Raji (cell line): ENCODE results near the gene RHOJ.

ENCODE experiments used
- POLR2A ChIP-seq: IDR thresholded peaks from 2 replicates; pipeline ENCODE4 v1.6.1; 2011; ENCODE audit warnings: low read depth, low read length, control low read depth; ENCODE audit not compliant: insufficient read depth

Gene RHOJ

GRCh38 chr14:63200035-63200740, 4.1 kb upstream of the RHOJ start:
- no peak for TF ChIP-seq POLR2A

DNA sequence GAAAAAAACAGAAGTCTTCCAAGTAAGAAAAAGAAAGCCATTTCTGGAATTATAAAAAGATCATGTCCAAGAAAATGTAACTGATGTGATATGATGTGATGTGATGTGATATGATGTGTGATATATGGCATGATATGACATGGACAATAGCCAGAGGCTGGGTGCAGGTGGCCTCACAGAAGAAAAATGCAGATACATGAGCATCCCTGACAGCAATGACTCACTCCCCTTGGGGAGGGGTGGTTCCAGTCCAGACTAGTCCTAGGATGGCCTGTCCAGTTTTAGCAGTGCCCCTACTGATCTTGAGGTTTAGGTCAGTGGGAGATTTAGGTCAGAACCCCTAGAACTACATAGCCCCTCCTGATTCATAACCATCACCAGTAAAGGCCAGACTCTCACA, 3.5 kb upstream of the RHOJ start:
- TF ChIP-seq POLR2A, result no peak

GRCh38 chr14:63203015-63203414, 1.2 kb upstream of the RHOJ start:
- no peak for TF ChIP-seq POLR2A

DNA sequence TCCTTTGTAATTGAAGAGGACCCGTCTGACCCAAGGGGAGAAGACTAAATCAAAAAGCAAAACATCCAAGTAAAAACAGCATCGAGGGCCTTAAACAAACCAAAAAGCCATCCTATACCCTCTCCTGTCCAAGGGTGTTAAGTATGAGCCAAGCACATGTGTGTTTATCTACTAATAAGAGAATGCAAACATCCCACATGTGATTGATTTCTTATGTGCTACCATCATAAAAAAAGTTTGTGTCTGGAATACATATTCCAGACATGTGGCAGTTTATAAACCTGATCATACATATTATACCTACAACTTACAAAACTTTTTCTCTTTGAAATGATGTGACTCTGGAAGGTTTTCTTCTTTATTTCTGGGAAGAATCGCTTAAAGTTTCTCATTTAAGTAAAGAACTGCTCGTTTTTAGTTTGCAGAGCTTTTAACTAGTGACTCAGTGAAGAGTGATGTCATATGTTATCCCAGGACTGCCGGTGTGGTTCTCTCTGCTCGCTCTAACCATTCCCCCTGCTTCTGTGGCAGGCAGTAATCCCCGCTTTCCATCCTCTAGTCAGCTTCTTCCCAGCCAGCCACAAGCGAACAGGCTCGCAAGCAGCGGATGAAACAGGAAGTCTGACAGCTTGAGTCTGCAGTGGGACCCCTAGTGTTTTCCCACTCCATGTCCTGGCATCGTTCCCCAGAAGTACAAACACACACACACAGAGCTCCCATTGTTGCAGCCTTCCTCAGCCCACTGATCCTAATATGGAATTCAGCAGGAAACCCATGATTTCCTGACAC, 431 bp upstream of the RHOJ start:
- no peak for TF ChIP-seq POLR2A

DNA sequence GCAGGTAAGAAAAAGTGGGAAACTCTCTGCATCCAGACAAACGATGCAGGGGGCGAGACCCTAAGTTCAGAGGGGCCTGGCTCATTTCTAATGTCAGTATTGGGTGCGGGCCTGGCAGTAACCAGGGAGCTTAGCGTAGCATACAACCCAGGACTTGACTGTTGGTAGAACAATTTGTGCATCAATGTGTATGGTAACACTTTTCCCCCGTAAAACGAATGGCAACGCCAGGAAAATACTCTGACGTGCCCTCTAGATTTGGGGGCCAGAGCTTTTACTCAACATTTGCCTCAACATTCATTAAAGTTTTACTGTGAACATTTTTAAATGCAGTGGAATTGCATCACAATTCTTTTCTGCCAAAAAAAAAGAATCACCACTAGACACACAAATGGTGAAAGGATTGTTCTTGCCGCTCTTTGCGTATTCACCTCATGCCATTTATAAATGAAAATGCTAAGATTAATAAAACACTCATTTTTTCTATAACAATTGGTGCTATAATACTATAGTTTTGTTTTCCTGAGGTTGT, 867 bp downstream of the RHOJ start:
- no peak for TF ChIP-seq POLR2A

DNA sequence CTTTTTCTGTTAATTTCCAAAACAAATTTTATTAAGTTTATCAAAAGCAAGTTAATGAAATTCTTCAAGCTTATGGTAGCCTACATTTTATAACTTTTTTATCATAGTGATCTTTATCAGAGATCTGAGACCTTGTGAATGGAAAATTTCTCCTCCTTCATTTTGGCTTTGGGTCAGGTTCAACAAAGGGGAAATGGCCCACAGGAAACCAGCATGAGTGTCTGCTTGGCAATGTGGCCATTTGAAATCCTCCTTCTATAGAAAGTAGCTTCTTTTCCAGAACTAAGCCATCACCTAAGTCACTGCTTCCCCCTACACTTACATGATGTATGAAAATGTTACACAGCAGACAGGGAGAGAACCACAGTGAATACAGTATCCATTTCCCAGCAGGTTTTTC, 1.6 kb downstream of the RHOJ start:
- TF ChIP-seq POLR2A, result no peak

GRCh38 chr14:63209160-63209559, 4.9 kb downstream of the RHOJ start:
- TF ChIP-seq POLR2A, result no peak

GRCh38 chr14:63210812-63211211, 6.6 kb downstream of the RHOJ start:
- TF ChIP-seq POLR2A, result no peak

GRCh38 chr14:63212209-63212608, 8.0 kb downstream of the RHOJ start:
- TF ChIP-seq POLR2A, result no peak

GRCh38 chr14:63212776-63213500, 8.7 kb downstream of the RHOJ start:
- no peak for TF ChIP-seq POLR2A

- no peak for TF ChIP-seq POLR2A
These were observed 10.4 kb downstream of the RHOJ start for GRCh38 chr14:63214417-63215196.

DNA sequence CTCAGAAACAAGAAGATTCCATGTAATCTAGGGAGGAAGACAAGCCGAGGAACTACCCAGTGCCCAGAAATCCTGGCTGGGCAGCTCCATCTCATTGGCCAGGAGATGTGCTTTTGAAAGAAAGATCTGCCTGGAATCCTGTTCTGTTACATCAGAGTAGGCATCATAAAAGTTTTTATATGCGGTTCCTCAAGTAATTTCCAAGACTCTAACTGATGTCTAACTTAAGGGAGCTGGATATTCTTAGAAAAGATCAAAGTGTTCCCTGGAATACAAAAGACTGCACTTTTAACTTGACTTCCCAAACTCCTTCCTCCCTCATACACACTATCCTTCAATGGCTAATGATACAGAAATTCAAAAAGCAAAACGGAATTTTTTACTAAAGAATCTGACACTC, 16.3 kb downstream of the RHOJ start:
- TF ChIP-seq POLR2A, result no peak

DNA sequence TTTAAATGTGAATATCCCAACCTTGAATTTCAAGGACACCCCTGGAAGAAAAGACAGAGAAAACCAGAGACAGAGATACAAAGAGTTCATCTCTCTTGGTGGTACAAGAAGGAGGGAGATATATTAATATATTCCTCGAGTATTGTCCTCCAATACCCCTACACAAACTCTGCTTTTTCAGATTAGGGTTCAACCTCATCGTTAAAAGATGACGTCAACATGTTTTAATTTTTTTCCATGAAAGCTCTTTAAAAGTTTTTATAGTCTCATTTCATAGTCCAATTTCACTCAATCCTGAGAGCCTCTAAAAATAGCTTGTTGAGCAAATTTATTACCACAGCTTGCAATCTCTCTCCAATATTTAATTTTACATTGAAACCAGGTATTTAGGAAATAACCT, 19.4 kb downstream of the RHOJ start:
- no peak for TF ChIP-seq POLR2A

DNA sequence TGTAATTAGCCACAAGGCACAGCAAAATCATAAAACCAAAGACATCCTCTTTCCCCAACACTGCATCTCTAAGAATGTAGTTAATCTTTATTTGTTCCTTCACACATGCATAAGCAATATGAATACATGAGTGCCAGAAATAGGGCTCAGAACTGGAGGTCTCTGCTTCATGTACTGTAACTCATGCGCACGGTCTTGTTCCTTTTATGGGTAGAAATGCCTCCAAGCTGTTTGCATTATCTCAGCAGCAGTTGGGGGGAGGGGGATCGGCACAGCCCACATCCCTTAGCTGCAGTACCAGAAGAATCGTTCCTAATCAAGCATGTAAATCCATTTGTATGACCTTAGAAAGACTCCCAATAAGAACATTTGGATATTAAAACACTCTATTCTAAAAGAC, 20.0 kb downstream of the RHOJ start:
- TF ChIP-seq POLR2A, result no peak

- no peak for TF ChIP-seq POLR2A
These were observed 24.0 kb downstream of the RHOJ start for GRCh38 chr14:63228217-63228616.
